Osteocyte (in vitro differentiated cells): ENCODE data around the gene PDC. TPM values are rescaled to one million over a fixed set of nuclear protein-coding genes. Genes with fewer than 3 reads are reported as not detected.
A peak's percentile ranks its signal among the peaks of the same experiment; 100 is the strongest.

Experiments used
- DNase-seq: peaks from one replicate; pipeline ENCODE4 v3.0.0; 2021; ENCODE audit warnings: mixed read lengths; ENCODE audit not compliant: unreplicated experiment; ENCODE audit errors: extremely low spot score
- H3K27ac Mint-ChIP-seq: one replicate; pipeline ENCODE4 v1.8.0; 2021; ENCODE audit warnings: mild to moderate bottlenecking, mixed read lengths; ENCODE audit not compliant: unreplicated experiment
- H3K27me3 Mint-ChIP-seq: one replicate; pipeline ENCODE4 v1.8.0; 2021; ENCODE audit warnings: mixed read lengths; ENCODE audit not compliant: unreplicated experiment
- H3K36me3 Mint-ChIP-seq: one replicate; pipeline ENCODE4 v1.8.0; 2021; ENCODE audit warnings: mixed read lengths; ENCODE audit not compliant: unreplicated experiment
- H3K4me1 Mint-ChIP-seq: one replicate; pipeline ENCODE4 v1.8.0; 2021; ENCODE audit warnings: mixed read lengths; ENCODE audit not compliant: unreplicated experiment
- H3K4me3 Mint-ChIP-seq: one replicate; pipeline ENCODE4 v1.8.0; 2021; ENCODE audit warnings: mild to moderate bottlenecking, moderate library complexity, mixed read lengths; ENCODE audit not compliant: unreplicated experiment
- H3K9me3 Mint-ChIP-seq: one replicate; pipeline ENCODE4 v1.8.0; 2021; ENCODE audit warnings: mixed read lengths; ENCODE audit not compliant: unreplicated experiment
- CTCF ChIP-seq: fragments of 200-600 bp; sonication (generic); IDR thresholded peaks from 2 replicates; pipeline ENCODE4 v1.5.0; 2021; ENCODE audit warnings: antibody characterized with exemption, mild to moderate bottlenecking, moderate library complexity
- total RNA-seq: library from RNA; stranded (reverse); gene quantifications from 2 replicates; pipeline ENCODE4 v1.2.1, GENCODE V29; 2021

Gene PDC
- total RNA-seq, 1 donor from 2014 or later = not detected

GRCh38 chr1:186498695-186499389, 37.9 kb upstream of the PDC start:
- Mint-ChIP-seq H3K27ac (peak overlapping the region; percentile 3), H3K27me3 (no peaks in the 10 kb centered on the region), H3K36me3 (no peaks in the 10 kb centered on the region), H3K9me3 (no peaks in the 10 kb centered on the region), H3K4me1 (peaks cover 36% of the 10 kb centered on the region), H3K4me3 (no peak overlapping the region)
- no peak for TF ChIP-seq CTCF
- DNase-seq = no peak

GRCh38 chr1:186498071-186498470, 37.2 kb upstream of the PDC start:
- no peak for DNase-seq
- Mint-ChIP-seq H3K27ac (peak overlapping the region; percentile 3), H3K9me3 (no peaks in the 10 kb centered on the region), H3K4me3 (no peak overlapping the region), H3K4me1 (peaks cover 29% of the 10 kb centered on the region), H3K36me3 (no peaks in the 10 kb centered on the region), H3K27me3 (no peaks in the 10 kb centered on the region)
- TF ChIP-seq CTCF = no peak

- no peak for DNase-seq
- Mint-ChIP-seq H3K27me3 (no peaks in the 10 kb centered on the region), H3K36me3 (no peaks in the 10 kb centered on the region), H3K4me1 (peaks cover 28% of the 10 kb centered on the region), H3K9me3 (no peaks in the 10 kb centered on the region), H3K27ac (no peak overlapping the region), H3K4me3 (no peak overlapping the region)
- TF ChIP-seq CTCF = no peak
These were observed 36.7 kb upstream of the PDC start for GRCh38 chr1:186497651-186498050.

GRCh38 chr1:186496171-186496851, 35.4 kb upstream of the PDC start:
- no peak overlapping the region for H3K4me3 Mint-ChIP-seq
- no peak for DNase-seq
- peaks cover 4% of the 10 kb centered on the region for H3K9me3 Mint-ChIP-seq
- peaks cover 32% of the 10 kb centered on the region for H3K4me1 Mint-ChIP-seq
- H3K36me3 Mint-ChIP-seq = no peaks in the 10 kb centered on the region
- no peak overlapping the region for H3K27ac Mint-ChIP-seq
- no peaks in the 10 kb centered on the region for H3K27me3 Mint-ChIP-seq
- no peak for TF ChIP-seq CTCF

- Mint-ChIP-seq H3K4me1 (peaks cover 24% of the 10 kb centered on the region), H3K4me3 (no peak overlapping the region), H3K27ac (no peak overlapping the region), H3K9me3 (peaks cover 4% of the 10 kb centered on the region), H3K27me3 (no peaks in the 10 kb centered on the region), H3K36me3 (no peaks in the 10 kb centered on the region)
- no peak for TF ChIP-seq CTCF
- DNase-seq = no peak
These were observed 33.9 kb upstream of the PDC start for GRCh38 chr1:186494832-186495271.
